ENCODE data around the gene SIAH3. TPM values are rescaled to one million over a fixed set of nuclear protein-coding genes. Genes with fewer than 3 reads are reported as not detected.

Gene SIAH3
- under 1 TPM in 1 of 2 donors, not detected in 1; 0.06 TPM for total RNA-seq

DNA sequence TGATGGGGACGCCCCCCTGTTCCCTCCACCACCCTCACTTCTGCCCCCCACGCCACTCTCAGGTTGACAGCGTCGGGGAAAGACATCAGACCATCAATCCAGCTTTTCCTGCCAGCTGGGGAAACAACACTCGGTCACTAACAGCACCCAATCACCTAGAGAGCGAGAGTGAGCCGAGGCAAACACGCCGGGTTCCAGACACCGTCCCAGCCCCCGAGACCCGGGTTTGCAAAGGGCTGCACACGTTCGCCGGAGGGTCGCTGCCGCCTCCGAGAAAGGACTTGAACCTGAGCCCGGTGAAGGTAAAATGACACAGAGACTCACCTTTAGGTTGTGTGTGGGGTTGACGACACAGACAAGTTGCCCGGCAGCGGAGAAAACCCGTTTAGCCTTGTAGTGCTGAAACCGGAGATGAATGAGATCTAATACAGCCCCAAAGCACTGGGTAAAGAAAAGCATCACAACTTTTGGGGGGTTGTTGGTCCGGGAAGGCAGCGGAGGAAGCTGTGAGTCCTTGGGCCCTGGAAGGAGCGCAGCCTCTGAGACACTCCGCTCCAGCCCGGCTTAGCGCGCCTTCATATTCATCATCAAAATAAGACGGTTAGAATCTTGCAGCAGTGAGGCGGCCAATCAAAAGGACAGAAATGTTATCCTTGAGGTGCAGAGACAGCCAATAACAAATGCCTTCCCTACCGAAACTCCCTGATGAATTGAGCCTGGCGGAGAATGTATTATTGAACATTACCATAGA, at the start of gene SIAH3:
SIAH3 (minus strand) TSS at position 583 of the 751 bp plus-strand sequence; CDS start at position 459, 124 bp downstream.
- no peaks in the 10 kb centered on the region for H3K27me3 ChIP-seq (replicated peaks; ENCODE audit: insufficient read depth)

DNA sequence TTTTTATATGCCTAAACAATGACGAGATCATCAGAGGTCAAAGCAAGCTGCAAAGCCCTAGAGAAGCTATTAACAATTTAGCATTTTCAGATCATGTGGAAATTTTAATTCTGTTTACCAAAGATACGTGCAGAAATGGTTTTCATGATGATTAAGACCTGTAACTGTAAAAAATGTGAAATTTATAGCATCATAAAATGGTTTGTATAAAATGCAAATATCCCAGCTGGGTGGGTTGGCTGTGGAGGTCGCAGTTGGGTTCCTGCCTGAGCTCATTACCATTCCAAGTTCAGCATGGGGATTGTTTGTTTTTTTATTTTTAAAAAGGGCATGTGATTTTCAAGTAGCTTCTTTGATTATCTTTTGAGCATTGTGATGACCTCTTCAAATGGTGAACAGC, 47.9 kb upstream of the SIAH3 start:
- Histone ChIP-seq H3K27ac (no peak overlapping the region), H3K4me1 (replicated peaks) (no peaks in the 10 kb centered on the region), H3K4me3 (no peak overlapping the region), H3K36me3 (no peaks in the 10 kb centered on the region), H3K27me3 (replicated peaks; ENCODE audit: insufficient read depth) (no peaks in the 10 kb centered on the region), H3K9me3 (no peaks in the 10 kb centered on the region)
- DNase-seq (ENCODE audit: low spot score) = no peak
- TF ChIP-seq CTCF (IDR thresholded peaks at IDR 0.05) = no peak
- no peak for TF ChIP-seq POLR2AphosphoS5 (IDR thresholded peaks at IDR 0.05)
- TF ChIP-seq POLR2A (IDR thresholded peaks at IDR 0.05) = no peak
- 25% methylated on average over 3 of the region's 3 CpGs for WGBS
- intact Hi-C loops (cut with DNase I) = no loop called here

More for the DNA sequence above, at the start of gene SIAH3:
- Histone ChIP-seq H3K4me3 (peak within 1 kb of the TSS; percentile 5 to 22), H3K9me3 (no peaks in the 10 kb centered on the region), H3K27ac (no peak within 1 kb of the TSS), H3K4me1 (replicated peaks) (peaks cover 5% of the 10 kb centered on the region), H3K36me3 (no peaks in the 10 kb centered on the region)
- no peak for DNase-seq (ENCODE audit: low spot score)
- TF ChIP-seq POLR2A (IDR thresholded peaks at IDR 0.05) (no peak), CTCF (IDR thresholded peaks at IDR 0.05) (no peak), POLR2AphosphoS5 (IDR thresholded peaks at IDR 0.05) (no peak)
- WGBS = 6% methylated on average over 35 of the region's 35 CpGs
- intact Hi-C loops (cut with DNase I) = no loop called here

- Histone ChIP-seq H3K27ac (no peak overlapping the region), H3K27me3 (replicated peaks; ENCODE audit: insufficient read depth) (no peaks in the 10 kb centered on the region), H3K4me3 (no peak overlapping the region), H3K4me1 (replicated peaks) (no peaks in the 10 kb centered on the region), H3K36me3 (no peaks in the 10 kb centered on the region), H3K9me3 (no peaks in the 10 kb centered on the region)
- 96% methylated on average over 2 of the region's 2 CpGs for WGBS
- DNase-seq (ENCODE audit: low spot score) = no peak
- intact Hi-C loops (cut with DNase I) = no loop called here
- TF ChIP-seq POLR2A (IDR thresholded peaks at IDR 0.05) (no peak), CTCF (IDR thresholded peaks at IDR 0.05) (no peak), POLR2AphosphoS5 (IDR thresholded peaks at IDR 0.05) (no peak)
These were observed 46.0 kb upstream of the SIAH3 start for GRCh38 chr13:45897562-45897961.

- no peak overlapping the region for H3K4me3 ChIP-seq
- no peak overlapping the region for H3K27ac ChIP-seq
- H3K27me3 ChIP-seq (replicated peaks; ENCODE audit: insufficient read depth) = no peaks in the 10 kb centered on the region
- no peak for TF ChIP-seq CTCF (IDR thresholded peaks at IDR 0.05)
- no peak for TF ChIP-seq POLR2AphosphoS5 (IDR thresholded peaks at IDR 0.05)
- TF ChIP-seq POLR2A (IDR thresholded peaks at IDR 0.05) = no peak
- no peaks in the 10 kb centered on the region for H3K4me1 ChIP-seq (replicated peaks)
- intact Hi-C loops (cut with DNase I) = no loop called here
- no peaks in the 10 kb centered on the region for H3K36me3 ChIP-seq
- H3K9me3 ChIP-seq = no peaks in the 10 kb centered on the region
- DNase-seq (ENCODE audit: low spot score) = no peak
- WGBS = 40% methylated on average over 5 of the region's 5 CpGs
These were observed 44.7 kb upstream of the SIAH3 start for GRCh38 chr13:45896285-45896684.

DNA sequence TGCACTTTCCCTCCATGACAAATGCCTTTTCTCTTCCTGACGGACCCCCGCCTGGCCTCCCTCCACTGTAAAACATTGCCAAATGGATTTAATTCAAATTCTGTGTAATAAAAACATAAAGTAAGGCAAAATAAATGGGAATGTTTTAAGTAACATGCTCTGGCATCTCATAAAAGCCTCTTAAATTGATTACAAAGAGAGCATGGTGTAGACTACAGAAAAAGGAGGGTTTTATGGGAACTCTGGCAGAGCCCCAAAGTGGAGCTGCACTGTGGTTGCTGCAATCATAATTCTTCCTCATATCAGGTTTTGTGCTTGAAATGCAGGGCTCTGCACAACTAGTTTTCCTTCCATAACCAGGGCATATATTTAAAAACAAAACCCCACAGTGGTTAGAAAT, 44.3 kb upstream of the SIAH3 start:
- no peaks in the 10 kb centered on the region for H3K4me1 ChIP-seq (replicated peaks)
- TF ChIP-seq POLR2A (IDR thresholded peaks at IDR 0.05) (no peak), CTCF (IDR thresholded peaks at IDR 0.05) (no peak), POLR2AphosphoS5 (IDR thresholded peaks at IDR 0.05) (no peak)
- H3K27me3 ChIP-seq (replicated peaks; ENCODE audit: insufficient read depth) = no peaks in the 10 kb centered on the region
- H3K9me3 ChIP-seq = no peaks in the 10 kb centered on the region
- no peaks in the 10 kb centered on the region for H3K36me3 ChIP-seq
- H3K4me3 ChIP-seq = no peak overlapping the region
- no peak overlapping the region for H3K27ac ChIP-seq
- intact Hi-C loops (cut with DNase I) = no loop called here
- no peak for DNase-seq (ENCODE audit: low spot score)
- 13% methylated on average over 2 of the region's 2 CpGs for WGBS
